Stimulated activated naive CD4-positive, alpha-beta T cell treated with Interleukin-2 at 50 U/mL for 16 hours (primary cell): Measurements from ENCODE around the gene NIPSNAP3A.
"Not testable (repeated sequence)": the region's sequence is repeated elsewhere in the genome, so short reads cannot be mapped to it uniquely, and the experiment has no call there.

Experiments used
- DNase-seq: peaks from one replicate; lab custom pipeline; 2025; lab: John Stamatoyannopoulos, UW

The NIPSNAP3A gene

DNA sequence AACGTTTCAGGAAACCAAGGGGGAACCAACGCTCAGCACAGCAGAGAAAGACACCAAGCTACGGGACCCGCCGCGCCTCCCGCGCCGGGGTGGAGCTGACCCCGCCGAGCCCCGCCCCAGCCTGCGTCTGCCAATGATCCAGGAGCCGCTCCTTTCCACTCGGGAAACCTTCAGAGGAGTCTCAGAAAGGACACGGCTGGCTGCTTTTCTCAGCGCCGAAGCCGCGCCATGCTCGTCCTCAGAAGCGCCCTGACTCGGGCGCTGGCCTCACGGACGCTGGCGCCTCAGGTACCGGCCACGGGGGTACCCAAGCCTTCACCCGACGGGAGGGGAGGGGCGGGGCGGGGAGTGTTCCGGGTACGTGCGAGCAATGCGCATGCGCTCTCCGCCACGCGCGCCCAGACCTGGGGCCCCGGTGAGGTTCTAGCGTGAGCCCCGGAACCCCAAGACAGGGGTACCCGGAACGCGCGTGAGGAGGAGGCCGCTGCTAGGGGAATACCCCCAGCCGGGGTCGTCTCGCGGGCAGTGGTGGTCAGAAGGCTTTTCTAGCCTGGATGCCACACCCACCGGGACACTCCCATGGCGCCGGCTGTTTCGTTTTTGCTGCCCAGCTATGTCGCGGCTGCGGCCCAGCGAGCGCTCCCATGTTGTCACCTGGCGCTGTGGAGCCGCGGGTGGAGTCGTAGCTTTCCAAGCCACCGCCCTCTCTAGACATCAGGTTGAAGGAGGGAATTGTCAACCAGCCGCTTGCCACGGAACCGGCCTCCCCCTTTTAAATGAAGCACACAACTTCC is at the start of gene NIPSNAP3A:
Gene NIPSNAP3A (plus strand): TSS at position 119 of the 794 bp plus-strand sequence. CDS start 110 bp downstream, at position 229.
- peak; percentile 83 for DNase-seq

- no peak for DNase-seq
These were observed 47.2 kb upstream of the NIPSNAP3A start for GRCh38 chr9:104700306-104700705.

DNA sequence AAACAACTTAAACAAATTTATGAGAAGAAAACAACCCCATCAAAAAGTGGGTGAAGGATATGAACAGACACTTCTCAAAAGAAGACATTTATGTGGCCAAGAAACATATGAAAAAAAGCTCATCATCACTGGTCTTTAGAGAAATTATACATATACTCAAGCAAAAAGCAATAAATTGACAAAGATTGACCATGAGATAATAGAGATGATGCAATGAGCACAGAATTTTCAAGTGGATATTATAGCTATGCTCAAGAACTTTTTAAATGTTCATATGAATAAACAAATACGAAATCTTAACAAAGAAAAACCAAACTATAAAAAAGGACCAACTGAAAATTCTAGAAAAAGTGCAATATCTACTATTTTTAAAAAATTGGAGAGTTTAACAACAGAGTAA is 38.7 kb upstream of the NIPSNAP3A start:
- DNase-seq = not testable (repeated sequence)

- DNase-seq = no peak
These were observed 35.9 kb upstream of the NIPSNAP3A start for GRCh38 chr9:104711604-104712003.

DNA sequence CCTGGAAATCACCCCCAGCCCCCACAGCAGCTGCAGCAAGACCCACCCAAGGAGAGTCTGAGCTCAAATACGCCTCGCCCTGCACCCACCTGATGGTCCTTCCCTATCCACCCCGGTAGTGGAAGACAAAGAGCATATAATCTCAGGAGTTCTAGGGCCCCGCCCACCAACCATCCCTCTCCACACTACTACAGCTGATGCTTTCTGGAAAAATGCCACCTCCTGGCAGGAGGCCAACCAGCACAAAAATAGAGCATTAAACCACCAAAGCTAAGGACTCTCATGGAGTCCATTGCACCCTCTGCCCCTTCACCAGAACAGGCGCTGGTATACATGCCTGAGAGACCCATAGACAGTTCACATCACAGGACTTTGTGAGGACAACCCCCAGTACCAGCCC is 22.5 kb upstream of the NIPSNAP3A start:
- no peak for DNase-seq

DNA sequence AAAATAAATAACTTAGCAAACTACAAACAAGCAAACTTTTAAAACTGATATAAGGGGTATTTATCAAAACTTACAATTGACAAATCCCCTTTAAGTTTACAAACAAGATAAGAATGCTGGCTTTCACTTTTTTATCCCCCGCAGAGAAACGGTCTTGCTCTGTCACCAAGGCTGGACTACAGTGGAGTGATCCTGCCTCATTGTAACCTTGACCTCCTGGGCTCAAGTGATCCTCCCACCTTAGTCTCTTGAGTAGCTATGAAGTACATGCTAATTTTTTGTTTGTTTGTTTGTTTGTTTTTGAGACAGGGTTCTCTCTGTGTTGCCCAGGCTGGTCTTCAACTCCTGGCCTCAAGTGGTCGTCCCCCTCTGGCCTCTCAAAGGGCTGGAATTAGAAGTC is 9.0 kb upstream of the NIPSNAP3A start:
- no peak for DNase-seq

GRCh38 chr9:104740621-104741020 is 6.9 kb upstream of the NIPSNAP3A start:
- DNase-seq = no peak

DNA sequence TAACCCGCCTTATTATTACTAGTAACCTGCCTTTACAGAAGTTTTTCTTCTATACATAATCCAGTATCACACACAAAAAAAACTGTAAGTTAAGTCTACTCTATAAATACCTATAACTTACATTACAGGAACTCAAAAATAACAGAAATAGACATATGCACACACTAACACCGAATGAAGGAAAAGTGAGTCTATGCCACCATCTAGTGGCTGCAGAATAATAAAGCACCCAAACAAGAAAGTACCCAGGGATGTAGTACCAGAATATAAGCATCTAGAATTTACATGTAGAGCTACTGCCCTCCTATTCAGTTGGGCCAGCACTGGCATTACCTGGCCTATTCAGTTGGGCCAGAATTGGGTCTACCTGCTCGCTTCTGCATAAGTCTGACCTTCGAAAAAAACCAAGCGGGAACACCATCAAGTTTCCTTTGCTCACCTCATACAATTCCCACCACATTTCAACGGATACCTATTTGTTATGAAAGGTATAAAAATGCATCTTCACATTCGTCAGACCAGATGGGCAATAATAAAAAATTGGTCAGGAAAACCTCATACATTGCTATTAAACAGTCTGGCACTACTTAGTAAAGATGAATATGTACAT is 4.0 kb upstream of the NIPSNAP3A start:
- no peak for DNase-seq

DNA sequence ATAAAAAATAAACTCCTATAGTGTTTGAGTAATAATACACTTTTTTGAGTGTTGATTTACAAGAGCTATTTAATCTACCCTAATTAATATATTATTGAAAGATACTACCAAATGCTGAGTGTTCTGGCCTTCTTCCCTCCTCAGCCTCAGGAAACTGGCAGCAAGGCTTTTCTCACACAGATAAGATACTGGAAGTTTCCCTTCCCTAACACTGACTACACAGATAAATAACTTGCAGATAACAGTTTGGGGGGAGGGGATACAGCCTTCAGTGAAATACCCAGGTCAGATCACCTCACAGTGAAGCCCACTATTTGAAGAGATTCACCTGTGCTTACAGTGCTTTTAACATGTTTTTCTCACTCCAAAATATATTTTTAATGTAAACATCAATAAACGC is 1.6 kb upstream of the NIPSNAP3A start:
- no peak for DNase-seq

- no peak for DNase-seq
These were observed 1.2 kb upstream of the NIPSNAP3A start for GRCh38 chr9:104746285-104746684.

DNA sequence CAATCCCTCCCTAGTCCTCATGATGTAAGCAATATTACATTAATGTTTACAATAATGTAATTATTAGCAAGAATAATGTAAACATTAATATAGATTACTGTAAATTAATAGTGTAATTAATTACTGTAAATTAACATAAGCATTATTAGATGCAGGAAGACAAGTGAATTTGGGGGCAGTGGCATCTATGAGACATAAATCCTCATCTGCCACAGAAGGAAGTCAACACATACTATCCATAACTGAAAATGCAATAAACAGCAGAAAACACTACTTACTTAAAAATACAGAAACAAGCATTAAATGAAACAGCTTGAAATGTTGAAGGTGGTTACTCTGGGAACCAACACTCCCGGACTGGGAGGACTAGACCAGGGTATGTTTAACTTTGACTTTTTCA is 685 bp upstream of the NIPSNAP3A start:
- DNase-seq = no peak

GRCh38 chr9:104747245-104747564 is 278 bp upstream of the NIPSNAP3A start:
- DNase-seq = no peak

GRCh38 chr9:104748359-104749031 is 1.0 kb downstream of the NIPSNAP3A start:
- DNase-seq = no peak

- DNase-seq = no peak
These were observed 2.8 kb downstream of the NIPSNAP3A start for GRCh38 chr9:104750185-104750767.

GRCh38 chr9:104758974-104759373 is 11.5 kb downstream of the NIPSNAP3A start:
- DNase-seq = no peak

DNA sequence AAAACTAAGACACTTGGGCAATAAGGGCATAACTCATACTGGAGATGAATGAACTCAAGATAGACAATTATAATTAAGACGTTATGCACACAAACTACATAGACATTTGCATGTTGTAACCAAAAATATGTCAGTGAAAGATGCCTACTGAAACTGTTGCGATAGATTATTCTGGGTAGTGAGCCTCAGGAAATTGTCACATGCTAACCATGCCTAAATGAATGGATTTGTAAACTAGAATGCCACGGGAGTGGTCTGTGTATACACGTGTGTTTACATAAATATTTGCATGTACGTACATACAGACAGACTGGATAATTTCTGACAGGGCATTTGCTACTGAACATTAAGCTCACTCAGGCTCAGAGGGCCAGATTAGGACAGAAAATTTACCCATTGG is 17.7 kb downstream of the NIPSNAP3A start:
- no peak for DNase-seq

GRCh38 chr9:104766025-104766424 is 18.5 kb downstream of the NIPSNAP3A start:
- no peak for DNase-seq

- no peak for DNase-seq
These were observed 20.0 kb downstream of the NIPSNAP3A start for GRCh38 chr9:104767507-104767906.

DNA sequence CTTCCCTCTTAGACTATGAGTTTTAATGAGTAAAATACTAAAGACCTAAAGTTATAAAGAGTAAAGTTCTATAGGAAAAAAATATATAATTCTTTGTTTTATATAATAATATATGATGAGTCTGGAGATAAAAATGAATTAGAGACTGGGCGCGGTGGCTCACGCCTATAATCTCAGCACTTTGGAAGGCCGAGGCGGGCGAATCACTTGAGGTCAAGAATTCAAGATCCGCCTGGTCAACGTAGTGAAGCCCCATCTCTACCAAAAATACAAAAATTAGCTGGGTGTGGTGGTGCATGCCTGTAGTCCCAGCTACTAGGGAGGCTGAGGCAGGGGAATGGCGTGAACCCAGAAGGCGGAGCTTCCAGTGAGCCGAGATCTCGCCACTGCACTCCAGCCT is 21.5 kb downstream of the NIPSNAP3A start:
- DNase-seq = not testable (repeated sequence)

GRCh38 chr9:104769655-104770054 is 22.2 kb downstream of the NIPSNAP3A start:
- DNase-seq = no peak

GRCh38 chr9:104772714-104773510 is 25.4 kb downstream of the NIPSNAP3A start:
- DNase-seq = no peak

GRCh38 chr9:104774132-104774531 is 26.6 kb downstream of the NIPSNAP3A start:
- DNase-seq = no peak
